SH-SY5Y (cell line): ENCODE measurements around the gene HOXD8.

Source experiments
- GATA2 ChIP-seq: IDR thresholded peaks from 2 replicates; pipeline ENCODE4 v1.6.1; 2011; ENCODE audit warnings: mild to moderate bottlenecking, low read depth, low read length
- GATA3 ChIP-seq: IDR thresholded peaks from 2 replicates; pipeline ENCODE4 v1.6.1; 2011; ENCODE audit warnings: low read depth, mild to moderate bottlenecking, low read length, moderate library complexity

HOXD8 gene

DNA sequence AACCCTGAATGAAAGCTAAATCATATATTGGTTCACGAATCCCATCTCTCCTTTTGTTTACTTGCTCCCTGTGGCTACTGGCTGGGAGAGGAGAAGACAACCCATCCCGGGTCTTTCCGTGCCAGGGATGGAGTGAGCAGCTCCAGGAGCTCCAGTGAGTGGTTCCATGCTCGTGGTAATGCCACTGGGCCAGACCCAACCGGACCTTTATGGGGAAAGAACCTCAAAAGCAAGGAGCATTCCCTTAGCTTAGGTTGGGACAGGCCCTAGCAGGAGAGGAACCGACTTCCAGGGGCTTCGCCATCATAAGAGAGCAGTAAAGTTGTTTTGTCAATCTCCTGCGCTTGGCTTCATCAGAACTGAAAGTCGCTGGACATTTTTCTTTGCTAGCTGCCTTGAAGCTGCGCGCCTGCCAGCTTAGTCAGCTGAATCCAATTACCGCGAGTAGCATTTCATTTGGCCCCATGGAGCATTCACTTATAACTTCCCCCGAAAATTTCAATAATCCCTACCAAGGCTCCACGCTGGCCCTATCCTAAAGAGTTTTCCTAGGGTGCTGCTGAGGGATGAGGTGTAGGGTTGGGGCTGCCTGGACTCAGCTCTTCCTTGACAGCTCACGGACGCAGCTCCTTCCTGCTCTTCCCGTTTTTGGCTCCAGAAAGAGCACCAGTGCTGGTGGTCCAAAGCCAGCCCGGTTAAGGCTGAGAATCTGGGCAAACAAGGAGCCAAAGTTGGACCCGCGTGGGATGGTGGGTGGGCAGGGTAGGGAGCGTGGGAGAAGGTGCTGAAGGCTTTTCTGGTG, 32.5 kb downstream of the HOXD8 start:
- TF ChIP-seq GATA2 (no peak), GATA3 (no peak)

DNA sequence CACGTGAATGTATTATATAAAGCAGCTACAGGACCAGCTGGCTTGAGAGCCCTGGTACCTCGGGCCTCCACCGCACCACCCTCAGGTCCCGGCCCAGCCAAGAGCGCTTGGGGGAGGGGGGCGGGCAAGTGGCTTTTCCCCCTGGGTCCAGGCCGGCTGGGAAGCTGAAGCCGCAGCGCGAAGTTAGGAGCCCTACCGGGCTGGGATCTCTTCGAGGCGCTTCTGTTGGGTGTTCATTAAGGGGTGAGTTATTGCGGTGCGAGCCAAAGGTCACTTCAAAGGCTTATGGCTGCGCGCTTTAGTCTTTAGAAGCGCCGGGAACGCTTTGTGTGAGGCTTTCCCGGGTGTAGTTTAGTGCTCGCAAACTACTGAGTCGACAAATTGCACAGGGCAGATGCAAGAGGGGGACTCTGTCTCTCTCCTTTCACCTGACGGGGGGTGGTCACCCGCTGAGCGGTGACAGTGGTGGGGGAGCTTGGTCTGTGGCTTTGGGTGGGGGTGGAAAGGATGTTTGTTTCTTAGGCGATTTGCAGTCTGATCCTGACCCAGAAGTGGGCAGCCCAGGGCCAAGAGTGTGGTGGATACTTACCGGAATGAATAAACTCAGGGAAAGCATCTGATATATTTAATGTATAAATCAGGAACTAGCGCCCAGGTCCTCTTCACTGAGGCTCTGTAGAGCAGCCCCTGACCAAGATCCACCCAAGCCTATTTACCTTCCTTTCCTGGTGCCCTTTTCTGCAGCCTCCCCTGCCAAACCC, 33.6 kb downstream of the HOXD8 start:
- no peak for TF ChIP-seq GATA3
- no peak for TF ChIP-seq GATA2

DNA sequence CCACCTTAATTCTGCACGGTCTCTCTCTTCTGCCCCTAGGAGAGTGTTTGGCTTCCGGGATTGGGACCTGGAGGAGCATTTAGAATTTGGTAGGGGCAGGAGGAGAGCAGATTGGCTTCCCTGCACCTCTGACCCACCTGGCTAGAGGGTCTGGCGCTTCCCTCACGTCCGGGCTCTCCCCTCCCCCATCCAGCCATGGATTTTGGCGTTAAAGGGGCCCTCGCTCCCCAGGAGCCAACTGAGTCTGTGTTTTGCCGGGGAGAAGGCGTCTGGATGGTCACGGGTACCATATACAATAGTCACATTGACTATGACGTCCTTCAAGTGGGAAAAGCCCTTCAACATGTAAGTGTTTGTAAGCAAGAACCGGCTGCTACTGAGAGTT, 34.2 kb downstream of the HOXD8 start:
- TF ChIP-seq GATA2 (no peak), GATA3 (no peak)

DNA sequence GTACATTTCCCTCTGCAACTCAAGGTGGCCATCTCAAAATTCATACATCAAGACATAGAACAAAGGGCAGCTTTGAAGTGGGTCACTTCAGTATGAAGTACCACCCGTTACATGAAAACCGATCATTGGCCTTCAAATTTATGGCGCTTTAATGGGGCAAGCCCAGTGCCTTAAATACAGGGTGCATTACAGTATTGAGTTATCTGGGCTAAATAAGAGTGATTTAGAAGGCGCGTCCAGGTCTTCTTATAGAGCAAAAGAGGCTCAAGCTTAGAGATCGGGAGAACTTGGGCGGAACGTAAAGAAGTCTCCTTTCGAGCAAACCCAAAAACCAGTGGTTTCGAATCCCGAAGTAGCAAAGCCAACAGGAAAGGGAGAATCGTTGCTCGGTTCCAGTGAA, 34.7 kb downstream of the HOXD8 start:
- TF ChIP-seq GATA3 (no peak), GATA2 (no peak)

DNA sequence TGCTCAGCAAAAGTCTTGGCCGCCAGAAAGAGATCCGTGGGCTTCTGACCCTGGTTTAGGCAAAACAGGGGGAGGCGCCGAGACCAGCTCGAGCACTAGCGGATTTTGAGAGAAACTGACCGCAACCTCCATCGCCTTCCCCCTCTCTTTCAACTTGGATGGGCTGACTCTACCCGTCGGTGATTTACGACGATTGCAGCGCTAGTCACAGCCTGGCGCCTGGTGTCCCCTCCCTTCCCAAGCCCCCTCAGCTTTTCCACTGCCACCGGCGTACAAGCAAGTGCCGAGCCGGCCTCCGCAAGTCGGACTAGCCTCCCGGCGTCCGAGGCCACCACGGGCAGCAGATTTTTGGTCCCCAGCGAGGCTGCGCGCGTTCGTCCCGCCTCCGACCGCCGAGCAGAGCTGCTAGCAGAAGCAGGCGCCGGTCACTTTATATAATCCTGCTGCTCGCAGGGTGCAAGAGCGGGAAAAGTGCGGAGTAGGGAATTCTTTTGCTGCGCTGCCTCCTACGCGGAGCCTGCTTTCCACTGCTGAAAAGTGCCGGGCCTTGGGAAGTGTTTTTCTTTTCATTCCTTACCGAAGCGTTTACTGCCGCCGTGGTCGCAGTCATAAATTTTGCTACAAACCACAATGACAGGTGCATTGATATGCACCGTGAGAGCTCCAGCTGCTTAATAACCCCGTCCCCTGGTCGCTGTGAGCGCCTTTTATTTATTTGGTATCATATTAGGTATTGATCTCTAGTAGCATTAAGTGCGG, 35.3 kb downstream of the HOXD8 start:
- TF ChIP-seq GATA3 (no peak), GATA2 (no peak)

DNA sequence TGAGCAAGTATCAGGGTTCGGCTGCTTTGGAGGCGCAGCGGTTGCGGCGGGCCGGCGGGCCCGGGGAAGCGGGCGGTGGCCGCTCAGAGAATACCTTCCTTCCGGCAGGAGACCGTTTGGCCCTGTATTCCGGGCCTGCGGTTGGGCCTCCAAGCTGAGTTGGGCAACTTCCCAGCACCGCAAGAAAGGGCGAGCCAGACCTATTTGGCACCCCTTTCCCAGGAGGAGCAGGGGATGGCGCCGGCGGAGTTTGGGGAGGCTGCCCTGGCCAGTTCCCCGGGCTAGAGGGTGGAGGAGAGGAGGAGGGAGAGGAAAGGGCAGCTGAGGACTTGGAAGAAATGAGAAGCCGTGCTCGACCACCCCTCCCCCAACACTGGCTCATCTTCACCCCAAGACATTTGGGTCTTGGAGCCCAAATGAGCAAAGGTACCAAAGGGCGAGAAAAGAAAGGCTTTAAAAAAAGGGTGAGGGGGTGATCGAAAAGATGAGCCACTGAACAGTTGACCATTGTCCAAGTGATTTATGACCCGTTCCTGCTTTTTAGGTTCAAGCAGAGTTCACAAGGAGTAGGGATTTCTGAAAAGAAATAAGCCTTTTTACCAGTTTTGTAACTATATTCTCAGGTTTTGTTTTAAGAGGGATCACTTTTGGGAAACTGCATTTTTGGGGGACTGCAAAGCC, 36.0 kb downstream of the HOXD8 start:
- TF ChIP-seq GATA3 (no peak), GATA2 (no peak)

DNA sequence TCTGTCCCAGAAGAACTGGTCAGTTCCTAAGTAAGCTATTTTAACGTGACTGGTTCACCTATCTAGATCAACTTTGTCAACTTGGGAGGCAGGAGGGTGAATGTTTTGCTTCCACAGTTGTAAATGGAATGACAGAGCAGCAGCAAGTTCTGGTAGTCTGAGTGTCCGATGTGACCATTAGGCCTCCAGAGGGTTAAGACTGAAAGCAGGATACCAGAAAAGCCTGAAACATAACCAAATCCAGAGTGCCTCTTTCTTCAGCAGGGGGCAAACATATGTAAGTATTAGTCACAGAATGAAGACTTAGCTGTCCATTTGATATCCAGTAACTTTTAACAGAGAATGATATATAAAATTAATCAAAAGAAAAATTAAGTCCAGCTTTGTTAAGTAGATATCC, 36.8 kb downstream of the HOXD8 start:
- TF ChIP-seq GATA2 (no peak), GATA3 (no peak)

DNA sequence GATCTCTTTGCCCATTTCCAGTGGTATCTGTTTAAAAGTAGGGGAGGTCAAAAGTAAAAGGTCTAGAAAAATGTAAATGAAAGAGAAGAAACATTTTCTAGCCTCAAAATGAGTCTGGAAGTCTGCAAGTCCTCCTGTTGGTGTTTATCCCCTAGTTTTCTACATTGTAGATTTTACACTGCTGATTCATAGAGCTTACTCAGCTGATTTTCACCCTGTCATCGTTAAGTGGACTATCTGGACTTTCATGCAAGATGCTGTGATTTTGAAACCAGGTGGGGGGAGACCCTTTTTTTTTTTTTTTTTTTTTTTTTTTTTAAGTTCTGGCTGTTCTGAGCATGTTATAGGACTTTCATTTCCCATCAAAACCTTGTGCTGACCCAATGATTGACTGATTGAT, 37.9 kb downstream of the HOXD8 start:
- TF ChIP-seq GATA2: no peak
- TF ChIP-seq GATA3: no peak

DNA sequence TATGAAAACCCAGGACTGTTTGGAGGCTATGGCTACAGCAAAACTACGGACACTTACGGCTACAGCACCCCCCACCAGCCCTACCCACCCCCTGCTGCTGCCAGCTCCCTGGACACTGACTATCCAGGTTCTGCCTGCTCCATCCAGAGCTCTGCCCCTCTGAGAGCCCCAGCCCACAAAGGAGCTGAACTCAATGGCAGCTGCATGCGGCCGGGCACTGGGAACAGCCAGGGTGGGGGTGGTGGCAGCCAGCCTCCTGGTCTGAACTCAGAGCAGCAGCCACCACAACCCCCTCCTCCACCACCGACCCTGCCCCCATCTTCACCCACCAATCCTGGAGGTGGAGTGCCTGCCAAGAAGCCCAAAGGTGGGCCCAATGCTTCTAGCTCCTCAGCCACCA, 39.7 kb downstream of the HOXD8 start:
- TF ChIP-seq GATA3 (no peak), GATA2 (no peak)

DNA sequence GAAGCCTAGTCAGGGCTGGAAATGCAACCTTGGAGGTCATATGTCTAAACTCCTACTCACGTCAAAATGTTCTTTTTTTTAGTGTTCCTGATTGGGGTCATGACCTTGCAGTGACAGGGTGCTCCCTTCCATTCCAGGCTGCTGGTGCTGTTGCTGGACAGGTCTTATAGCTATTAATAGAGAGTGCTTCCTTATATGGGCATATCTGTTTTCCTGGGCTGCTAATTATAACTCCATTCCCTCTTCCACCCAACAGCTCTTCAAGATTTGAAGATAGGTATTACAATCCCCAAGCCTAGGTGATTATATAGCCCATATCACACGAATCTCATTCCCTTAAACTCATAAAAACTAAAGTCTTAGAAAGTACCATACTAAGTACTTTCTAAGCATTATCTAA, 40.2 kb downstream of the HOXD8 start:
- no peak for TF ChIP-seq GATA3
- TF ChIP-seq GATA2: no peak

DNA sequence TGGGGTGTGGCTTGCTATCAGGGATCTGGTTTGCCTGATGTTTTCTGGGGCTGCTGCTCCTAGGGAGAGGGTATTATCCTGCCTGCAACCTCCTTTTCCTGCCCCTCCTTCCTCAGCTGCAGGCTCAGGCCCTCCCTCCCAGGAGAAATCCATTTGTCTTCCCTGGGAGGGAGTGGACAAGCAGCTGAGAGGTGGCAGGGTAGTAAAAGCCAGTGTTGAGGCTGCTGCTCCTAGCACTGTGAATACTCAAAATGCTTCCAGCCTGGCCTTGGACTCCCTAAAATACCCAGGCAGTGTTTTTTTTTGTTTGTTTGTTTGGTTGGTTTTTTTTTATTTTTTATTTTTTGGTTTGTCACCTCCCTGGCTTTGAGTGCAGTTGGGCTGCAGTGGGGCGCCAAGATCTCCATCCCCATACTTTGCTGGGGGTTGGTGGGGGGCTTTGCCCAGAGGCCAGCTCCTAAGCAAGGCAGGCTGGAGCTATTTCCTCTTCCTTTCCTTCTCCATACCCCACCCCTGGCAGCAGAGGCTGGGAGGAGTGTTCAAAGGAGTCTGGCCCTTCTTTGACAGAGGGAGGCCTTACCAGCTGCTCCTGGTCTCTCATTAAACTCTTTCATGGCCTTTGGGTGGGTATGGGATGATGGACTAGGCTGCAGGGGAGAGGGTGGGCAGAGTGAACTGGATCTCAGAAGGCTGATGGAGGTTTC, 41.2 kb downstream of the HOXD8 start:
- TF ChIP-seq GATA2 (no peak), GATA3 (no peak)

DNA sequence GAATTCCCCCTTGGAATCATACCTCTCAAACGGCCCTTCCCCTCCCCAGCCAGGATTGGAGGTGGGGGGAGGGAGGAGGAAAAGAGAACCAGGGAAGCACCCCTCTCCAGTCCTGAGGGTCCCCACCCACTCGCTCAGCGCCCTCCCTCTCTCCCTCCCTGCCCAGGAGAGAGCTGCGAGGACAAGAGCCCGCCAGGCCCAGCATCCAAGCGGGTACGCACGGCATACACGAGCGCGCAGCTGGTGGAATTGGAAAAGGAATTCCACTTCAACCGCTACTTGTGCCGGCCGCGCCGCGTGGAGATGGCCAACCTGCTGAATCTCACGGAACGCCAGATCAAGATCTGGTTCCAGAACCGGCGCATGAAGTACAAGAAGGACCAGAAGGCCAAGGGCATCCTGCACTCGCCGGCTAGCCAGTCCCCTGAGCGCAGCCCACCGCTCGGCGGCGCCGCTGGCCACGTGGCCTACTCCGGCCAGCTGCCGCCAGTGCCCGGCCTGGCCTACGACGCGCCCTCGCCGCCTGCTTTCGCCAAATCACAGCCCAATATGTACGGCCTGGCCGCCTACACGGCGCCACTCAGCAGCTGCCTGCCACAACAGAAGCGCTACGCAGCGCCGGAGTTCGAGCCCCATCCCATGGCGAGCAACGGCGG, 42.0 kb downstream of the HOXD8 start:
- TF ChIP-seq GATA3: no peak
- TF ChIP-seq GATA2: no peak
